Stomach (tissue), 9 donors: ENCODE data around the gene CEP85L. TPM values are rescaled to one million over a fixed set of nuclear protein-coding genes. Genes with fewer than 3 reads are reported as not detected.

Experiments
- DNase-seq, 2 donors: peaks; one replicate each; pipeline versions ENCODE4 v3.0.0 to v3.0.0-alpha.2; 2013 to 2019
- H3K27ac ChIP-seq, 5 donors: fragments of 200-600 bp in 4 of 5; sonication (generic) in 4 of 5; one replicate each; pipeline ENCODE4 v1.5.1; 2013 to 2019; ENCODE audit warnings: mild to moderate bottlenecking in 1 of 5, moderate library complexity in 1 of 5
- H3K27me3 ChIP-seq, 3 donors: fragments of 200-600 bp; sonication (generic); one replicate each; pipeline ENCODE4 v1.5.1; 2017 to 2019; ENCODE audit warnings: mixed run types in 1 of 3
- H3K36me3 ChIP-seq, 4 donors: fragments of 200-600 bp; sonication (generic); 1 replicate in 3 of 4; 2 replicates in 1 of 4; pipeline ENCODE4 v1.5.1; 2016 to 2019
- H3K4me1 ChIP-seq, 4 donors: fragments of 200-600 bp; sonication (generic); one replicate each; pipeline ENCODE4 v1.5.1; 2016 to 2019
- H3K4me3 ChIP-seq, 4 donors: fragments of 200-600 bp; sonication (generic) in 3 of 4; one replicate each; pipeline ENCODE4 v1.5.1; 2016 to 2019; ENCODE audit warnings: mild to moderate bottlenecking in 1 of 4
- H3K9me3 ChIP-seq, 4 donors: fragments of 200-600 bp; sonication (generic); one replicate each; pipeline ENCODE4 v1.5.1; 2016 to 2019
- EP300 ChIP-seq: sonication (generic); formaldehyde crosslinking; IDR thresholded peaks from one replicate; pipeline ENCODE4 v1.6.1; 2017; ENCODE audit warnings: antibody characterized with exemption
- POLR2A ChIP-seq, 4 donors: fragments of 450-650 bp; IDR thresholded peaks; one replicate each; pipeline ENCODE4 v1.6.1; 2016; ENCODE audit warnings: antibody characterized with exemption in 4 of 4, control low read depth in 2 of 4, mild to moderate bottlenecking in 1 of 4, moderate library complexity in 1 of 4
- POLR2AphosphoS5 ChIP-seq, 3 donors: sonication (generic); formaldehyde crosslinking; IDR thresholded peaks; one replicate each; pipeline ENCODE4 v1.6.1; 2016; ENCODE audit warnings: antibody characterized with exemption in 3 of 3
- WGBS, 5 donors: extraction: QIAGEN DNeasy Blood & Tissue Kit in 3 of 5; methylation state at CpG; one replicate each; pipeline versions ENCODE4 v1.1.5 to v1.1.7; 2013 to 2018; 5-methylcytosine and 5-hydroxymethylcytosine counted together
- intact Hi-C: fragments of 100-400 bp; cut with DNase I; formaldehyde crosslinking; loops from one replicate; pipeline ENCODE4 v1.15.1; 2023; ENCODE audit warnings: low total_unique reads
- polyA plus RNA-seq, 3 donors: library from polyadenylated mRNA; stranded (reverse); fragments of 200-250 nt; gene quantifications; one replicate each; pipeline ENCODE4 v1.2.3, GENCODE V29; 2013
- total RNA-seq, 5 donors: library from RNA; depleted of rRNA; stranded (reverse); fragments of >200 nt; gene quantifications; one replicate each; pipeline versions ENCODE4 v1.1.0 to v1.2.3, GENCODE V29; 2014 to 2016
- TF ChIP-seq, protein P1 (sequence below), 7 experiments: fragments of 450-650 bp in 4 of 7; fragments of 200-600 bp in 3 of 7; sonication (generic) in 3 of 7; IDR thresholded peaks; one replicate each; pipeline ENCODE4 v1.5.1; 2016 to 2019; ENCODE audit warnings: antibody characterized with exemption in 7 of 7, control low read depth in 2 of 7, mild to moderate bottlenecking in 1 of 7
- donor health status: healthy with polysubstance abuse.
- donor health status: Bipolar disorder and iron deficiency.
- donor health status: healthy.

Gene CEP85L
- total and polyA plus RNA-seq, 8 donors: 1.5 to 67.7 (median 8.7) TPM

DNA sequence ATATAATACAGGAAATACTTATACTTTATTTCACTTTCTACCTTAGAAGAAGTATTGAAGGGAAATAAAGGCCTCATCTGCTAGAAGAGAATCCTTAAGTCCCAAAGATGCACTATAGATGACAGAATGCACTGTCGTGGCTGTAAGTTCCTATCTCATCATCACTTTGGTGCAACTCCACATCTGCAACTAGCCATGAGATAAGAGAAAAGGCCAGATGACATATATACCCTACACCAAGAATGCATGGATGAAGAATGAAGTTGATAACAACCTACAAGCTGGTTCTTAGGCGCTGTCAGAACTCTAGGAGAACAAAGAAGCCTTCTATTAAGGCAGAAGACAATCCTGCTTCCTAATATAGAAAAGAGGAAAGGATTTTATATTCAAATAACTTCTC, 114.9 kb downstream of the CEP85L start:
- H3K27me3 ChIP-seq: no peaks in the 10 kb centered on the region
- H3K4me3 ChIP-seq: no peak overlapping the region
- intact Hi-C loops: no loop called here
- H3K4me1 ChIP-seq: peaks cover 0 to 25% (median 7%) of the 10 kb centered on the region in 4 donors
- DNase-seq: no peak
- TF ChIP-seq POLR2A (IDR thresholded peaks at IDR 0.05): no peak
- TF ChIP-seq EP300: no peak
- TF ChIP-seq, protein P1, sequence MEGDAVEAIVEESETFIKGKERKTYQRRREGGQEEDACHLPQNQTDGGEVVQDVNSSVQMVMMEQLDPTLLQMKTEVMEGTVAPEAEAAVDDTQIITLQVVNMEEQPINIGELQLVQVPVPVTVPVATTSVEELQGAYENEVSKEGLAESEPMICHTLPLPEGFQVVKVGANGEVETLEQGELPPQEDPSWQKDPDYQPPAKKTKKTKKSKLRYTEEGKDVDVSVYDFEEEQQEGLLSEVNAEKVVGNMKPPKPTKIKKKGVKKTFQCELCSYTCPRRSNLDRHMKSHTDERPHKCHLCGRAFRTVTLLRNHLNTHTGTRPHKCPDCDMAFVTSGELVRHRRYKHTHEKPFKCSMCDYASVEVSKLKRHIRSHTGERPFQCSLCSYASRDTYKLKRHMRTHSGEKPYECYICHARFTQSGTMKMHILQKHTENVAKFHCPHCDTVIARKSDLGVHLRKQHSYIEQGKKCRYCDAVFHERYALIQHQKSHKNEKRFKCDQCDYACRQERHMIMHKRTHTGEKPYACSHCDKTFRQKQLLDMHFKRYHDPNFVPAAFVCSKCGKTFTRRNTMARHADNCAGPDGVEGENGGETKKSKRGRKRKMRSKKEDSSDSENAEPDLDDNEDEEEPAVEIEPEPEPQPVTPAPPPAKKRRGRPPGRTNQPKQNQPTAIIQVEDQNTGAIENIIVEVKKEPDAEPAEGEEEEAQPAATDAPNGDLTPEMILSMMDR (IDR thresholded peaks at IDR 0.05): no peak
- TF ChIP-seq POLR2AphosphoS5 (IDR thresholded peaks at IDR 0.05): no peak
- peaks cover 0 to 4% (median 0%) of the 10 kb centered on the region in 4 donors for H3K36me3 ChIP-seq
- WGBS, 5 donors: 81 to 94% (median 88%) methylated on average over 2 of the region's 2 CpGs
- H3K27ac ChIP-seq: no peak overlapping the region
- no peaks in the 10 kb centered on the region for H3K9me3 ChIP-seq

DNA sequence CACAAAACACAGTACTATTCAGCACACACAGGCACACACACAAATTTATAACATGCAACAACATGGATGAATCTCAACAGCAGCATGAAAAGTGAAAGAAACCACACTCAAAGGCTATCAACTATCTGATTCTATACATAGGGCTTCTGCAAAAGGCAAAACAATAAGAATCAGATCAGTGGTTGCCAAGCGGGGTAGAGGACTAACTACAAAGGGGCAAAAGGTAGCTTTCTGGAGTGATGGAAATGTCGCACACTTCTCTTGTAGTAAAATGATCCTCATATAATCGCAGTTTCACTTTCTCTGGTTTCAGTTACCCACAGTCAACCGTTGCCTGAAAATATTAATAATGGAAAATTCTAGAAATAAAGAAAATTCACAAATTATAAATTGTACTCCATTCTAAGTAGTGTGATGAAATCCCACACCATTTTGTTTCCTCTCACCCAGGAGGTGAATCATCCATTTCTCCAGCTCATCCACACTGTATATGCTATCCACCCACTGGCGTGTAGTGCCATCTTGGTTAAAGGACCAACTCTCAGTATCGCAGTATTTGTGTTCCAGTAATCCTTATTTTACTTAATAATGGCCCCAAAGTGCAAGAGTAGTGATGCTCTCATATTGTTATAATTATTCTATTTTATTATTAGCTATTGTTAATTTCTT, 116.1 kb downstream of the CEP85L start:
- peaks cover 0 to 5% (median 2%) of the 10 kb centered on the region in 4 donors for H3K36me3 ChIP-seq
- peaks cover 0 to 24% (median 7%) of the 10 kb centered on the region in 4 donors for H3K4me1 ChIP-seq
- intact Hi-C loops: no loop called here
- H3K27ac ChIP-seq: no peak overlapping the region
- H3K4me3 ChIP-seq: no peak overlapping the region
- H3K9me3 ChIP-seq: peaks cover 0 to 5% (median 0%) of the 10 kb centered on the region in 4 donors
- no peaks in the 10 kb centered on the region for H3K27me3 ChIP-seq
- no peak for DNase-seq
- 87 to 97% (median 94%) methylated on average over 6 of the region's 6 CpGs for WGBS, 5 donors
- no peak for TF ChIP-seq EP300
- TF ChIP-seq POLR2A (IDR thresholded peaks at IDR 0.05): no peak
- no peak for TF ChIP-seq POLR2AphosphoS5 (IDR thresholded peaks at IDR 0.05)
- TF ChIP-seq, protein P1 (IDR thresholded peaks at IDR 0.05): no peak

DNA sequence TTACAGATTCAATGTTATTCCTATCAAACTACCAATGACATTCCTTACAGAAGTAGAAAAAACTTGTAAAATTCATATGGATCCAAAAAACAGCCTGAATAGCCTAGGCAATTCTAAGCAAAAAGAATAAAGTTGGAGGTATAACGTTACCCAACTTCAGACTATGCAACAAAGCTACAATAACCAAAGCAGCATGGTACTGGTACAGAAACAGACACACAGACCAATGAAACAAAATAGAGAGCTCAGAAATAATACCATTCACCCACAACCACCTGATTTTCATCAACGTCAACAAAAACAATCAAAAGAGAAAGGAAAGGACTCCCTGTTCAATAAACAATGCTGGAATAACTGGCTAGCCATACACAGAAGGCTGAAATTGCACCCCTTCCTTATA, 120.4 kb downstream of the CEP85L start:
- WGBS, 5 donors: 91 to 98% (median 94%) methylated on average over 2 of the region's 2 CpGs
- Histone ChIP-seq H3K27me3 (no peaks in the 10 kb centered on the region), H3K27ac (no peak overlapping the region), H3K36me3 (peaks cover 0 to 5% (median 2%) of the 10 kb centered on the region in 4 donors), H3K9me3 (peaks cover 0 to 5% (median 0%) of the 10 kb centered on the region in 4 donors), H3K4me1 (peaks cover 5 to 40% (median 23%) of the 10 kb centered on the region in 4 donors), H3K4me3 (no peak overlapping the region)
- TF ChIP-seq POLR2AphosphoS5 (IDR thresholded peaks at IDR 0.05): no peak
- TF ChIP-seq, protein P1 (IDR thresholded peaks at IDR 0.05): no peak
- no peak for TF ChIP-seq EP300
- TF ChIP-seq POLR2A (IDR thresholded peaks at IDR 0.05): no peak
- intact Hi-C loops: no loop called here
- no peak for DNase-seq

DNA sequence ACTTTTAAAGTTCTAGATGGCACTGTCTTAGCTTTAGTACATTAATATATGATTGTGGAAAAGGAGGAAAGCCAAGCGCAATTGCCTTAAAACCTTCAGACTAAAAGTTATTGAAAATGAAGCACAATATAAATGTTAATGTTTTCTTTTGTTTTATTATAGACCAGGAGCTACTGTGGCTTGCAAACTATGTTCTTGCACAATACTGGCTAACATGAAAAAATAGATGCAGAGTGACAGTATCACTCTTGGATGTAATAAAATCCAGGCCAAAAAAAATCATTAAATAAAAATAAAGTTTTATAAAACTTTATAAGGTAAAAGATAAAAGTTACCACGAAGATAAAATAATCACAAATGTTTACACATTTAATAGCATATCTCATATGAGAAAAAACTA, 121.6 kb downstream of the CEP85L start:
- Histone ChIP-seq H3K27ac (no peak overlapping the region), H3K4me1 (peaks cover 5 to 51% (median 27%) of the 10 kb centered on the region in 4 donors), H3K36me3 (peaks cover 0 to 5% (median 2%) of the 10 kb centered on the region in 4 donors), H3K4me3 (no peak overlapping the region), H3K27me3 (no peaks in the 10 kb centered on the region), H3K9me3 (peaks cover 0 to 5% (median 0%) of the 10 kb centered on the region in 4 donors)
- intact Hi-C loops: no loop called here
- 62 to 82% (median 69%) methylated on average over 2 of the region's 2 CpGs for WGBS, 5 donors
- TF ChIP-seq EP300 (no peak), POLR2AphosphoS5 (IDR thresholded peaks at IDR 0.05) (no peak), POLR2A (IDR thresholded peaks at IDR 0.05) (no peak)
- TF ChIP-seq, protein P1 (IDR thresholded peaks at IDR 0.05): no peak
- DNase-seq: no peak
